DOHH2 (cell line): Measurements from ENCODE around the gene KRT6C.
"Not testable (repeated sequence)": the region's sequence is repeated elsewhere in the genome, so short reads cannot be mapped to it uniquely, and the experiment has no call there.

Experiments used
- H3F3A ChIP-seq: fragments of 200-600 bp; sonication (generic), shearing (Covaris generic); 2 replicates; pipeline ENCODE4 v1.6.0; 2016; ENCODE audit warnings: antibody characterized with exemption, mild to moderate bottlenecking; ENCODE audit not compliant: control insufficient read depth, insufficient read depth
- H3K27ac ChIP-seq: fragments of 200-600 bp; sonication (generic); 2 replicates; pipeline ENCODE4 v1.5.1; 2014; ENCODE audit warnings: low read depth, mild to moderate bottlenecking, low read length, moderate library complexity
- H3K27me3 ChIP-seq: fragments of 200-600 bp; sonication (generic); 2 replicates; pipeline ENCODE4 v1.6.1; 2014; ENCODE audit warnings: mild to moderate bottlenecking, low read length, mixed read lengths; ENCODE audit not compliant: control insufficient read depth
- H3K36me3 ChIP-seq: fragments of 200-600 bp; sonication (generic); 2 replicates; pipeline ENCODE4 v1.6.1; 2014; ENCODE audit warnings: mild to moderate bottlenecking, low read length, moderate library complexity, mixed read lengths; ENCODE audit not compliant: control insufficient read depth
- H3K4me1 ChIP-seq: fragments of 200-600 bp; sonication (generic); 2 replicates; pipeline ENCODE4 v1.6.1; 2014; ENCODE audit warnings: mild to moderate bottlenecking, low read length, mixed read lengths; ENCODE audit not compliant: control insufficient read depth
- H3K4me2 ChIP-seq: fragments of 200-600 bp; sonication (generic); 2 replicates; pipeline ENCODE4 v1.6.0; 2014; ENCODE audit warnings: mild to moderate bottlenecking, low read length, moderate library complexity
- H3K4me3 ChIP-seq: fragments of 200-600 bp; sonication (generic); 2 replicates; pipeline ENCODE4 v1.5.1; 2014; ENCODE audit warnings: mild to moderate bottlenecking, low read length, mixed read lengths
- H3K79me2 ChIP-seq: fragments of 200-600 bp; sonication (generic); 2 replicates; pipeline ENCODE4 v1.6.1; 2014; ENCODE audit warnings: mild to moderate bottlenecking, low read length, mixed read lengths; ENCODE audit not compliant: control insufficient read depth
- H3K9me2 ChIP-seq: fragments of 200-600 bp; sonication (generic); replicated peaks from 2 replicates; pipeline ENCODE4 v1.6.1; 2014; ENCODE audit warnings: mild to moderate bottlenecking, low read length, mixed read lengths; ENCODE audit not compliant: control insufficient read depth
- H3K9me3 ChIP-seq: fragments of 200-600 bp; sonication (generic); 2 replicates; pipeline ENCODE4 v1.6.1; 2014; ENCODE audit warnings: antibody characterized with exemption, low read length, mixed read lengths; ENCODE audit not compliant: control insufficient read depth, insufficient read depth
- H4K20me1 ChIP-seq: fragments of 200-600 bp; sonication (generic); 2 replicates; pipeline ENCODE4 v1.6.0; 2014; ENCODE audit warnings: low read depth, mild to moderate bottlenecking, antibody characterized with exemption, low read length, moderate library complexity; ENCODE audit not compliant: control insufficient read depth, insufficient read depth
- EZH2phosphoT487 ChIP-seq: fragments of 200-600 bp; sonication (generic); IDR thresholded peaks from 2 replicates; pipeline ENCODE4 v1.6.1; 2017; ENCODE audit warnings: borderline replicate concordance, mild to moderate bottlenecking, antibody characterized with exemption, low read length, moderate library complexity, mixed read lengths
- TF ChIP-seq, protein P1 (sequence below): fragments of 200-600 bp; sonication (generic); IDR thresholded peaks from one replicate; pipeline ENCODE4 v1.5.1; 2014; ENCODE audit warnings: antibody characterized with exemption, mild to moderate bottlenecking, low read depth, low read length; ENCODE audit not compliant: poor library complexity, severe bottlenecking

The KRT6C gene

DNA sequence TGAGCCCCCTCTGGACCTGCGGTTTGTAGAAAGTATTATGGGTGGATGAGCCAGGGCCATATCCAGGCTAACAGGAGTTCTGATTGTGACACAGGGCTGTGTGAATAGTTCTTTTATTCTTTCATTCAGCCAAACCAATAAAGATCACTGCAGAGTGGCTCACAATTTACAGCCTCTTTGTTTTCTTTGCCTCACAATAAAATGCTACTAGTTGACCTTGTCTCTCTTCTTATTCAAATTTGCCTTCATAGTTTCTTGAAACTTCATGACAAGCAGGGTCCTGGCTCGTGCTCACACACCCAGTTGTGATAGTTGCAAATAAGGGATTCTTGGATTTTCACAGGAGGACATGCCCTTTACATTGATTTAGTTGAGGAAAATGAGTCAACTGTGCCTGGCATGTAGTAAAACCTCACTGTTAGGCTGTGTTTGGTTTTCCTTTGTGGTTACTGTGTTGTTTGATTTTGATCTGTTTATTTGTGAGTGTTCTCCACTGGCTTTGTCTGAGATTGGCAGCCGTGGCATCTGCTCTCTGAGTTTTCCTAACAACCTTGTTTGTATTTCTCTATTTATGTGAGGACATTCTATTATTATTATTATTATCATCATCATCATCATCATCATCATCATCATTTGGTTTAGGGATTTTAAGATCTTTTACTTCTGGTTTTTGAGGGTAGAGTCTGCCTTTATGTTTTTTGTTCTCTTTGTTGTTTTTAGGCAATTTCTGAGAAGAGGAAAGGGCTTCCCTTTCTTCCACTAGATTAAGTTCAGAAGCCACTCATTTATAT, 19.0 kb downstream of the KRT6C start:
- Histone ChIP-seq H3K9me3 (no peaks in the 10 kb centered on the region), H4K20me1 (no peaks in the 10 kb centered on the region), H3K79me2 (no peaks in the 10 kb centered on the region), H3K4me3 (no peak overlapping the region), H3K4me1 (no peaks in the 10 kb centered on the region), H3K9me2 (no peaks in the 10 kb centered on the region), H3K36me3 (no peaks in the 10 kb centered on the region), H3F3A (no peaks in the 10 kb centered on the region), H3K27ac (no peak overlapping the region), H3K27me3 (peaks cover 10% of the 10 kb centered on the region), H3K4me2 (no peak overlapping the region)
- TF ChIP-seq, protein P1, sequence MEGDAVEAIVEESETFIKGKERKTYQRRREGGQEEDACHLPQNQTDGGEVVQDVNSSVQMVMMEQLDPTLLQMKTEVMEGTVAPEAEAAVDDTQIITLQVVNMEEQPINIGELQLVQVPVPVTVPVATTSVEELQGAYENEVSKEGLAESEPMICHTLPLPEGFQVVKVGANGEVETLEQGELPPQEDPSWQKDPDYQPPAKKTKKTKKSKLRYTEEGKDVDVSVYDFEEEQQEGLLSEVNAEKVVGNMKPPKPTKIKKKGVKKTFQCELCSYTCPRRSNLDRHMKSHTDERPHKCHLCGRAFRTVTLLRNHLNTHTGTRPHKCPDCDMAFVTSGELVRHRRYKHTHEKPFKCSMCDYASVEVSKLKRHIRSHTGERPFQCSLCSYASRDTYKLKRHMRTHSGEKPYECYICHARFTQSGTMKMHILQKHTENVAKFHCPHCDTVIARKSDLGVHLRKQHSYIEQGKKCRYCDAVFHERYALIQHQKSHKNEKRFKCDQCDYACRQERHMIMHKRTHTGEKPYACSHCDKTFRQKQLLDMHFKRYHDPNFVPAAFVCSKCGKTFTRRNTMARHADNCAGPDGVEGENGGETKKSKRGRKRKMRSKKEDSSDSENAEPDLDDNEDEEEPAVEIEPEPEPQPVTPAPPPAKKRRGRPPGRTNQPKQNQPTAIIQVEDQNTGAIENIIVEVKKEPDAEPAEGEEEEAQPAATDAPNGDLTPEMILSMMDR, result no peak
- TF ChIP-seq EZH2phosphoT487, result no peak

DNA sequence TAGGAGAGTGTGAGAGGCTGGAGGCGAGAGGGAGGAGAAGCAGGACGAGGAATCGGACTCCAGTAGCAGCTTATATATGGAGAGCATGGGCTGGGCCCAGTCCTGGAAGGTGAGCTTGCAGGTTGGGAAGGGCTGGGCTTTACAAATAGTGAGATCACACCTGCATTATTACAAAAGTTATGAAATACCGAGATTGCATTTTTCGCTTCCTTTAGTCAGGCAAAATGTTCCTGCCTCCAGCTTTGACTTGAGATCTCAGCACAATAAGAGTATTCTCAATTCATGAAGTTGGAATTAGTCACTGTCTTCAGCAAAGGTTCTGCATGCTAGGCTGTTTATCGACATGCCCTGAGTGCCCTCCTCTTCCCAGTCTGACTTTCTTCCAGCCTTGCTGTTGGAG, 21.5 kb downstream of the KRT6C start, which contains the start of gene KRT6B:
Gene KRT6B, minus strand, starts transcription at position 46 of the 400 bp plus-strand sequence. CDS start 68 bp downstream, outside the sequence.
- Histone ChIP-seq H3K27me3 (peaks cover 7% of the 10 kb centered on the region), H3K4me2 (no peak within 1 kb of the TSS), H3F3A (no peaks in the 10 kb centered on the region), H3K9me3 (no peaks in the 10 kb centered on the region), H3K79me2 (no peaks in the 10 kb centered on the region), H3K36me3 (no peaks in the 10 kb centered on the region), H3K27ac (no peak within 1 kb of the TSS), H3K4me1 (no peaks in the 10 kb centered on the region), H3K4me3 (no peak within 1 kb of the TSS), H4K20me1 (no peaks in the 10 kb centered on the region), H3K9me2 (no peaks in the 10 kb centered on the region)
- no peak for TF ChIP-seq EZH2phosphoT487
- TF ChIP-seq, protein P1, result no peak

DNA sequence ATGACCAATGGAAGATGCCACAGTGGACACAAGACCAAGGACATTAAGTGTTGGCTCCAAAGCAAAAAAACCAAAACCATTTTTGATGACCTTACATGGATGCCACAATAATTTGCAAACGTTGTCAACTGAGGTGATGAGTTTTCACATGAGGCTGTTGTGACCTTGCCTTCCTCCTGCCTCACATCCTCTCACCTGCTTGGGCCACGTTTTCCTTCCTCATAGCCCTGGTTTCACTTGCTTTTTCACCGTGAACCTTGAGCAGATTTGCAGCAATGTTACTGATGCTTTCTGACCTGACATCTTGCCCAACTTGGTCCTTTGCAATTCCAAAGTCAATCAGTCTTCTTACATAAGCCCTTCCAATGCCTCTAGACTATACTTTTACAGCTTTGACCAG, 25.4 kb downstream of the KRT6C start:
- Histone ChIP-seq H3K9me3 (no peaks in the 10 kb centered on the region), H3F3A (no peaks in the 10 kb centered on the region), H3K79me2 (no peaks in the 10 kb centered on the region), H3K27ac (no peak overlapping the region), H4K20me1 (no peaks in the 10 kb centered on the region), H3K4me3 (no peak overlapping the region), H3K4me2 (no peak overlapping the region), H3K4me1 (no peaks in the 10 kb centered on the region), H3K36me3 (no peaks in the 10 kb centered on the region), H3K27me3 (peaks cover under 1% of the 10 kb centered on the region; the same call in 1 of the 2 replicates), H3K9me2 (no peaks in the 10 kb centered on the region)
- TF ChIP-seq EZH2phosphoT487, result no peak
- TF ChIP-seq, protein P1, result no peak

DNA sequence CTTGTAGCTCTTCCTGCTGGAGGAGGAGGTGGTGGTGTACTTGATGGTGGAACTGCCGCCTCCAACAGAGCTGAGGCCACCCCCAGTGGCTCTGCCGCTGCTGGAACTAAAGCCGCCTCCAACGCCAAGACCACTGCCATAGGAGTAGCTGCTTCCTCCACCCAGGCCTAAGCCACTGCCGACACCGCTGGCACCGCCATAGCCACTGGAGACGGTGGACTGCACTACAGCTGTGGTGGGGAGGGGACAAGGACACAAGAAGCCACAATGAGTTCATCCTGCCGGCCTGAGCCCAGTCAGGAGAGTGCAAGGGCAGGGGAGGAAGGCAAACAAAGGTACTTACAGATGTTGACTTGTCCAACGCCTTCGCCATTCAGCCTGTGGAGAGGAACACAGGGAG, 26.4 kb downstream of the KRT6C start:
- not testable (repeated sequence) for H3K27me3 ChIP-seq, H3K27ac ChIP-seq

More for the DNA sequence above, 26.4 kb downstream of the KRT6C start:
- not testable (repeated sequence) for H3K79me2 ChIP-seq, H3K4me2 ChIP-seq, H4K20me1 ChIP-seq, H3F3A ChIP-seq, H3K9me3 ChIP-seq, H3K9me2 ChIP-seq, H3K36me3 ChIP-seq, H3K4me3 ChIP-seq, H3K4me1 ChIP-seq
